Dermis blood vessel endothelial cell (primary cell): Measurements from ENCODE around the gene MPDU1. TPM values are rescaled to one million over a fixed set of nuclear protein-coding genes. Genes with fewer than 3 reads are reported as not detected.
"Not testable (repeated sequence)": the region's sequence is repeated elsewhere in the genome, so short reads cannot be mapped to it uniquely, and the experiment has no call there.

ENCODE experiments used
- DNase-seq: peaks from one replicate; pipeline ENCODE4 v3.0.0; 2010
- total RNA-seq: library from RNA; depleted of rRNA; stranded (reverse); fragments of >200 nt; gene quantifications from 2 replicates; pipeline ENCODE4 v1.2.3, GENCODE V29; 2014

The MPDU1 gene
- total RNA-seq, 1 donor from 2014 or later, result 133 TPM

DNA sequence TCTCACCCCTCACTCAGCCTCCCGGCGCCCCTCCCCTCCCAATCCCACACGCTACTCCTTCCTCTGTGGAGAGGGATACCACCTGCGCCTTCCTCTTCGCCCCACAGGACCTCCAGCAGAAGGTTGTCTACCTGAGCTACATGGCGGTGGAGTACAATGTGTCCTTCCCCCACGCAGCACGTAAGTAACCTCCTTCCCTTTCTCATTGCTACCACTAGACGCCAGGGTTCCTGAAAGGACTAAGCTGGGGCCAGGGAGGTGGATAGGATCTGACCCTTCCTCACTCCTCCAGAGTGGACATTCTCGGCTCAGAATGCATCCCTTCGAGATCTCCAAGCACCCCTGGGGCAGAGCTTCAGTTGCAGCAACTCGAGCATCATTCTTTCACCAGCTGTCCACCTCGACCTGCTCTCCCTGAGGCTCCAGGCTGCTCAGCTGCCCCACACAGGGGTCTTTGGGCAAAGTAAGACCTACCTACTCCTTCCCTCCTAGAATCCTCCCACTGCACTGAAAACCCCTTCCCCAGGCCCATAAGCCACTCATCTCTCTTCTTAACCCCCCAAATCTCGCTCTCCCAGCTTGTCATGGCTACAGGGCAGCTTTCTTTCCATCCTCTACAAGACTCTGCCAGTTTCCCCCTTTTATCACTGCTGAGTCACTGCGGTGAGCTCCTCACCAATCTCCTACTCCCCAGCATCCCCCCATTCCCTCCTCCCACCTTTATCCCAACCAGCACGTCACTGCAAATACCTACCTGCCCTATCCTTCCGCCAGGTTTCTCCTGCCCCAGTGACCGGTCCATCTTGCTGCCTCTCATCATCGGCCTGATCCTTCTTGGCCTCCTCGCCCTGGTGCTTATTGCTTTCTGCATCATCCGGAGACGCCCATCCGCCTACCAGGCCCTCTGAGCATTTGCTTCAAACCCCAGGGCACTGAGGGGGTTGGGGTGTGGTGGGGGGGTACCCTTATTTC is 2.8 kb upstream of the MPDU1 start:
- no peak for DNase-seq

DNA sequence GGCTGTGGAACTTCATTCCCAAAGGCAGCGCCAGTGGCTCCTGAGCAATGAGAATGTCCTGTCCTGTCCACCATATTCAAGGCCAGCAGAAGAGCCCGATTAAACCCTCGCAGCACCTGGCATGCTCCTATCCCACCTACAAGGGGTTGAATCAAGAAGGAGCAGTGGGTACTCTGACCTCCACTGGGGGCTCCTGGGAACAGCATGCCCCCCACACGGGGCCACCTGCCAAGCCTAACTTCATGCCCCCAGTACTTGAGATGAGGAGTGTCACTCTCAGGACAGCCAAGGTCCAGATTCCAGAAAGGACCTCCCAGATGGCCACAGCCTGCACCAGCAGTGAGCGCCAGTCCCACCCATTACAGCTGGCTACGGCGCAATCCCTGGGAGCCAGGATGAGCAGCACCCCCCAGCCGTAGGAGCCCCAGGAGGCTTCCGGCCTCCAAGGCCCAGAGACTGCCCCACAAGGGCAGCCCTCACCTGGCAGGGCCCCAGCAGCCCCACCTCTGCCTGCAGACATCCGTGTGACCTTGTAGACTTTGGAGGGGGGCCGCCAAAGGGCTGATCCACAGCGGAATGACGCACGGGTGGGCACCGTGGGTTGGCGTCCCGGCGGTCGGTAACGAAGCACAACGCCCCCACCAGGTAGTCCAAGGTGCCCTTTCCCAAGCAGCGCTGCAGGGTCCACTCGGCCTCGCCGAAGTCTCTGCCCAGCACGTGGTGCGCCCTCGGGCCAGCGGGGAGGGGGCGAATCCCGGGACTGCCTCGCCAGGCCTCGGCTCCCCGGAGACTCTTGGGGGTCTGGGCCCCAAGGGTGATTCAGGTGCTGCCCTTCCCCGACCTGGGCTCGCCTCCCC is 1.0 kb upstream of the MPDU1 start:
- no peak for DNase-seq

DNA sequence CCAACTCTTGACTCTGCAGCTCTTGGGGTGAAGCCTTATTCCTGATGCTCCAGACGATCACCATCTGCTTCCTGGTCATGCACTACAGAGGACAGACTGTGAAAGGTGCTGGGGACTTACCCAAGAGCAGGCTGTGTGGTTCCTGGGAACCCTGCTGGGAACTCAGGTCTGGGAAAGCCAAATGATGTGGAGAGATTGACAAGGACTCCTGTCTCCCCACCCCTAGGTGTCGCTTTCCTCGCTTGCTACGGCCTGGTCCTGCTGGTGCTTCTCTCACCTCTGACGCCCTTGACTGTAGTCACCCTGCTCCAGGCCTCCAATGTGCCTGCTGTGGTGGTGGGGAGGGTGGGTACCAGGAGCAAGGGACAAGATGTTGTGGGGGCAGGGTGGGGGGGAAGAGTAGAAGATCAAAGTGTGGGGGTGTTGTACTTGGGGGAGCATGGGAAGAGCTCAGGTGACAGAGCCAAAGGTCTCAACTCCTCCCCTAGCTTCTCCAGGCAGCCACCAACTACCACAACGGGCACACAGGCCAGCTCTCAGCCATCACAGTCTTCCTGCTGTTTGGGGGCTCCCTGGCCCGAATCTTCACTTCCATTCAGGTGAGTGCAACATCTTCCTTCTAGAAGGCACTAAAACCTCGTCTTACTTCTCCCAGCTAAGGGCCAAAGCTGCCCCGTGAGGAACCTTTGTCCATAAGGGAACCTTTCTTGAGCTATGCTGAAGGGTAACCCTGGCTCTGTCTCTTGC is 3.2 kb downstream of the MPDU1 start:
- no peak for DNase-seq

DNA sequence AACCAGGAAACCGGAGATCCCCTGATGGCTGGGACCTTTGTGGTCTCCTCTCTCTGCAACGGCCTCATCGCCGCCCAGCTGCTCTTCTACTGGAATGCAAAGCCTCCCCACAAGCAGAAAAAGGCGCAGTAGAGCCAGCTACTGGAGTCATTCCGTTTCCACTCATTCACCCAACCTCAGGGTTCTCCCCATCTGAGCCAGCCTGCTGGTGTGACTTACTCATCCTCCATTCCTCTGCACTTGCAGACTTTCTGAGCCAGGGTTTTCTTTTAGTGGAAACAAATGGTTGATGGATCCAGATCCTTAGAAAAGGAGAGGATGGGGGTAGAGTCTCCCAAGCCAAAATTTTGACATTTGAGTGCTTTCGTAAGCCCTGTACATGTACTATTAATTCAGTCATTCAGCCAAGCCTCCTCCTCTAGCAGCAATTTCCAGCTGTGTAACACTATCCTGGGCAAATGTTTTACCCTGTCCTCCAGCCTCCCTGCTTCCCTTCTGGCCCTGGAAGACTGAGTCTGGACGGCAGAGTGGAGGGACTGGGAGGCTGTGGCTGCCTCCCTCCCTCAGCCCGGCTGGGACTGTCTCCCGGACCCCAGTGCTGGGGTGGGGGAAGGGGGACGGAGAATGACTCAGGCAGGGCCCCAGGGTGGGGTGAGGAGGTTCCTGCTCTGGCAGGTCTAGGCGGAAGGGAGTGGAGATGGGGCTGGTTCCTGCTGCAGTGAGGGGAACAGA is 3.9 kb downstream of the MPDU1 start:
- peak; percentile 39 for DNase-seq

DNA sequence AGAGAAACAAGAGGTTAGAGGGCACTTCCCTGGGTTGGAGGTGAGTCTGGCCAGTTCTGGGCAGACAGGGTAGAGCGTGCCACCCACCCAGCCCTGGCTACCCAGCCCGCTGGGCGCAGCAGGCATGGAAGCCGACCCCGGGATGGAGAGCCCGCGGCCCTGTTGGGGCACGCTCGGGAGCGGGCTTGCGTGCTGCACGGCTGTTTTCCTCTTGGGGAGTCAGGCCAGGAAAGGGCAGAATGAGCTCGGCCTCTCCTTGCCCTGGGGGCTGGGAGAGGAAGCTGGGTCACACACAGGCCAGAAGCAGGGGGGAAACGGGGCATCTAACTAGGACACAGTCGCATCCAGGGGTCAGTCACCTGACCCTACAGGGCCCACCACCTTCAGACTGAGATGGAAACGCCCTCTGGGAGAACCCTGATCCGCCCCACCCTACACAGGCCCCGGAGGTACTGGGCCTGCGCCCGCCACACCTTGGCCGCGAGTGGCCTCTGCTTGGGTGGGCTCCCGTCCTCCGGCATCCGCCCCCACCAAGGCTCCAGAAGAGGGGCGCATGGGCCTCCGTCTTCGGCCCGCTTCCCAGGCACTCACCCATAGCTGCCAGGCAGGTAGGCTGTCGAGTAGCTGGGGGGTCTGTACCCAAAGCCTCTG is 5.0 kb downstream of the MPDU1 start:
- no peak for DNase-seq

DNA sequence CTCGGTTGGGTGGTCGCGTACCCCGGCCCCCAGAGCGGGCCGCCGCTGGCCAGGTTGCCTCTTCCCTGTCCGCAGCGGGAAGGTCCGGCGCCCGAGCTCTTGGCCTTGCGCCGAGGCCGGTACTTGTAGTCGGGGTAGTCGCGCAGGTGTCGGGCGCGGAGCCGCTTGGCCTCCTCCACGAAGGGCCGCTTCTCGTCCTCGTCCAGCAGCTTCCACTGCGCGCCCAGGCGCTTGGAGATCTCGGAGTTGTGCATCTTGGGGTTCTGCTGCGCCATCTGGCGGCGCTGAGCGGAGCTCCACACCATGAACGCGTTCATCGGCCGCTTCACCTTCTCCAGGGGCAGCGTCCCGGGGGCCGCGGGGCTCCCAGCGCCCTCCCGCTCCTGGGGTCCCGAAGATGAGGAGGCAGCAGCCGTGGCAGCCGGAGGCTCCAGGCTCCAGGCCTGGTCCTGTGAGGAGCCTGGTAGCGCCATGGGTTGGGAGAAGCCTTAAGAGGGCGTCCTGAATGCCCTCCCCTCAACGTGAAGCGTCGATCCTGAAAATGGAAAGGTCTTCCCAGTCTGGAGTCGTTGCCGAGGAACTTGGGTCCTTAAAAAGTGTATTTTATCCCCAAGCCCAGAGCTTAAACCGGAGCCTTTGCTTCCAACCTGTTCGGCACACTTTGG is 5.7 kb downstream of the MPDU1 start:
- peak; percentile 93 for DNase-seq

DNA sequence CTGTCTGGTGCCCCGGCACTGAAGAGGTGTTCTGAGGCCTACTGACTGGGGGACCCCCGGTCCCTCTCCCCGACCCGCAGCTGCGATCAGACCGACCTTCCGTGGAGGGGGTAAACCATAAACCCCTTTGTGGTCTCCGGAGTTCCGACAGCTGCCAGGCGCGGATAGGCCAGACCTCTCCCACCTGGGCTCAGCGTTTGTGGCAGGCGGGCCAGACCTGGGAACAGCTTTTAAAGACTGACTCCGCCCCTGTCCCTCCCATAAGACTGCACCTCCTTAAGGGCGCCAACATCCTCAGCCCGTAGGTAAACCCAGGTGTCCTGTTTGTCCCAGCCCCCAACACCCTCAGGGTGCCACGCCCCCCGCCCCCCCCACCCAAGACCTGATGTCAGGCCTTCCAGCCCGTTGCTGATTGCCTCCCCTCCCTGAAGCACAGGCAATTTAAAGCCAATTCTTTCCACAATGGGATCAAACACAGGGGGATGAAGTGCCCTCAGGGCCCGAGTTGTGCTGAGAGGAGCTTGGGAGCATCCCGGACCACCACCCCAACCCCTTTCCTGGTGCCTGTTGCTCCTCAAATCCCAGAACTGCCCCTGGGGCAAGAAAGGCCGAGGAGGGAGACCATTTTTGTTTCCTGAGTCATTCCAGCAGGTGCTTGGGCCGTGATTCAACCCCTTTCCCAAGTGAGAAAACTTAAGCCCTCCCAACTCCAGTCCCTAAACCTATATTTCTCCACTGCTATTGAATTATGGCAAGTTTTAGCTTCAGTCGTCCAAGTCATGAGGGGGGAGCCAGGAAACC is 6.4 kb downstream of the MPDU1 start, which contains the start of gene SOX15:
Gene SOX15, minus strand, starts transcription at position 204 of the 801 bp plus-strand sequence. CDS start 418 bp downstream, outside the sequence.
- no peak for DNase-seq

DNA sequence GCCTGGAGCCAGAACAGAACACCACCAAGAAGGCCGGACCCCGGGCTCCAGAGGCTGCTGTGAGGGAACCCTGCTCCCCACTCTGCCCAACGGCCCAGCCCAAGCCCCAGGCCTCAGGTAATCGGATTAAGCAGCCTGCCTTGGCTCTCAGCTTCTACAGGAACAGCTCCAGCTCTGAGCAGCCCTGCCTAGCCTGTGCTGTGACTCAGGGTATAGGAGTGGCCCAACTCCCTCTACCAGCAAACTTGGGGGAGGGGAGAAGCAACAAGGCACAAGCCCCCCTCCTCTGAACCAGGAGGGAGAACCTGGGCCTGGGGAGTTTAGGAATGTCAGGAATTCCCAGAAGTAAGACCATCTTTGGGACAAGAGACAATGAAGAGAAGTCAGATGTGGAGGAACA is 7.1 kb downstream of the MPDU1 start:
- DNase-seq, result no peak

DNA sequence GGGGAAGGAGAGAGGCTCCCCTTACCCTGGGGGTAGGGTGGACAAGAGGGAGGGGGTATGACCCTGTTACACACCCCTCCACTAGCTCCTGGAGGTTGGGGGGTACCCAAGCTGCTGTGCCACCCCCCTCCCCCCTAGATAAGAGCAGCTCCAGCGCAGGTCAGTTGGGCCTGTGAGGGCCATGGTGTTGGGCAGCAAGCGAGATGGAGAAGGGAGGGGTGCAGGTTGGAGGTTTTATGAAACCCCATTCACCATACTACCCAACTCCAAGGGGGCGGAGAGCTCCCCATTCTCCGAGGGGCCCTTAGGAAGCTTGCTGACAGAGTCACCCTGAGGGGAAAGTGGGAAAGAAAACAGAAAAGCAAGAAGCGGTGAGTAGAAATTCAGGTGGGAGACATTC is 7.9 kb downstream of the MPDU1 start:
- DNase-seq, result no peak

DNA sequence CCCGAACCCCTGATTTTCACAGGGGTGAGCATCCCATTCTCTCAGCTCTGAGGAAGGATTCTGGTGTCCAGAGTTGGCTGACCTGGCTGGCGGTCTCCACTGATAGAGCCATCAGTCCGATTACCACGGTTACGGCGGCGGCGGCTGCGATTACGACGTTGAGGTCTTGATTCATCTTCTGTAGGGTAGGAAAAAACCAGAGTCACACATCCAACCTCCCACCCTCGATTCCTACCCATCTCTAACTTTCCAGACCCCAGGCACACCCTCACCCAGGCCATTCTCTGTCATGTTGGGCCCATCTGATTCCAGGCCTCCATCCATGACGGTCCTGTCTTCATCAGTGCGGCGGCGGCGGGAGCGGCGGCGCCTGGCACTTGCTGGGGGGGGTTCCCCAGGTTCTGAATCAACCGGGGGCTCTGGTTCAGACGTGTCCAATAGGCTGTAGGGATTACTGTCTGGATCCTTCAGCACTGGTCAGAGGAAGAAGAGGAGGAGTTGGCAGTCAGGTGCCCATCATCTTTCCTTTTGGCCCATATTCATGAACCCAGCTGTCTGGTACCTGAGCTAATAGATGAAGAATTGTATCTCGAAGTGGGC is 8.9 kb downstream of the MPDU1 start:
- no peak for DNase-seq

DNA sequence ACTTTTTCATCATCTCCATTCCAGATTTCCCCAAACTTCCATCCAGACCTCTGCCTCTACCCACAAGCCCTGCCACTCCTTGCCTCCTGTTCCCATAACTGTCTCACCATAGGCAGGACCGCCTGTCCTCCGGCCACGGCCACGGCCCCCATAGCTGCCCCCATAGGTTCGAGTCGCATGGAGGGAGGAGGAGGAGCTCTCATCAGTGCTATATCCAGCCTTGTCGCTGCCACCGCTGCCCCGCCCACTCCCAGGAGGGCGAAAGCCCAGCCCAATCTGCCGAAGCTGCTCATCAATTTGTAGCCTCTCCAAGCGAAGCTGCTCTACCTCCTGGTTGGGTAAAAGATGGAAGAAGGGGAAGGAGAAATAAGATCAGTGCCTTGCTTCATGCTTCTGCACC is 9.6 kb downstream of the MPDU1 start:
- no peak for DNase-seq

DNA sequence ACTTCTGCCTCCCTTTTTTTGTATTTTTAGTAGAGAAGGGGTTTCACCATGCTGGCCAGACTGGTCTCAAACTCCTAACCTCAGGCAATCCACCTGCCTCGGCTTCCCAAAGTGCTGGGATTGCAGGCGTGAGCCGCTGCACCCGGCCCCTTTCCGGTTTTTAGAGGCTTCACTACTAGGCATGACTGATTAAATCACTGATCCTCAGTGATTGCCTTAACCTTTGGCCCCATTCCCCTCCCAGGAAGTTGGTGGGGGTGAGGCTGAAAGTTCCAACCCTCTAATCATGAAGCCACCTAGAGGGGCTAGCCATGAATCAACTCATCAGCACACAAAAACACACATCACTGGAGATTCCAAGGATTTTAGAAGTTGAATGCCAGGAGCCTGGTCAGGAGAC is 13.9 kb downstream of the MPDU1 start:
- not testable (repeated sequence) for DNase-seq

DNA sequence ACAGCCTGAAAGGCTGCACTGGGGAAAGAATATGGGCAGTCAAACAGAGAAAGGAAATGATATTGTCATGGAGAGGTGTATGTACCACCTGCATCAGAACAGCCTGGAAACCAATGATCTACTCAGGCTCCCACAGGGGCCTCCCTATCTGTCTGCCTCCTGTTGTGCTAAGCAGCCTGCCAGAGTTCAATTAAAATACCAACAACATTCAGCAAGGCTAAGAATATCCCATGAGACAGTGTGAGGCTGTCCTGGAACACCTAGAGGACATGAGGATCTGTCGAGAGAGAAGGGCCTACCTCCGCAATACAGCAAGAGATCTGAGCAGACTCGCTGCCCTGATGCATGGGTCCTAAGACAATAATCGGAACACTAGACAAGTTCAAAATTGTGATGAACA is 22.6 kb downstream of the MPDU1 start:
- no peak for DNase-seq

DNA sequence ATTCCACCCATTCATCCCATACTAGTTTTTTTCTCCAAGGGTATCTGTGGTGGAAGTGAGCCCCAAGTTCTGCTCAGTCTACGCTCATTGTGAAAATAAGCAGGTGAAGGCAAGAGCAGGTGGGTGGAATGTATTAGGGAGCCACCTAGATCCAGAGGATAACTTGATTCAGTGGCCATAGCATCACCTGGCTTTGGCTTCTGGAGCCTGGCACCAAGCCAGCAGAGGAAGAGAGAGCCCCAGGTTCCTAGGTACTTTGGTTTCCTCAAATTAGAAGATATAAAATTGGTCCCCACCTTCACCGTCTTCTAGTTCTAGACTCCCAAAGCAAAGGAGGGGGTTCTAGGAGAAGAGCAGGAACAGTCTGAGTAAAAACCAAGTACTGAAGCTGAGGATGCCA is 27.0 kb downstream of the MPDU1 start:
- DNase-seq, result no peak

DNA sequence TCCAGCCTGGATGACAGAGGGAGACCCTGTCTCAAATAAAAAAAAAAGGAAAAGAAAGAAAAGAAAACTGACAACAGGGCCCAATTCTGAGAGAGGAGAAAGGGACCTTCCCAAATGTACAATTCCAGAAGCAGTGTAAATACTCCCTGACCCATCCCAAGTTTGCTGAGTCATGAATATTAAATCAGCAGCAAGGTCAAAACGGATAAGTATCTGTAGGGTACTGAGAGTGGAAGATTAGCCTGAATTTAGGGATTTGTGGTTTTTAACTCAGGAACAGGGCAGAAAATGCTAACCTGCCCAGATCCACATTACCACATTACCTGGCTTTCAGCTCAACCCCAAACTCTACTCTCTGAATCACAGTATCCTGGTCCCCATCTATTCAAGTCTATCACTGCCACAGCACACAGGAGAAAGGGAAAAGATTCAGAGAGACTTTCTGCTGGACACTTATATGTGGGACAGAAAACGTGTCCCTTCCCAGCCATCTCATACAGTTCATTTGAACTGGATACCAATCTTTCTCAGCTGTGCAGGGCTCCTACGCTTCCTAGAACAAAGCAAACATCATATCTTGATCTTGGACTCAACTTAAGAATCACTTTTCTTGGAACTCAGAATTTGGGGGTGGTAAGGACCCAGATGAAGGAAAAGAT is 28.1 kb downstream of the MPDU1 start:
- DNase-seq, result no peak

DNA sequence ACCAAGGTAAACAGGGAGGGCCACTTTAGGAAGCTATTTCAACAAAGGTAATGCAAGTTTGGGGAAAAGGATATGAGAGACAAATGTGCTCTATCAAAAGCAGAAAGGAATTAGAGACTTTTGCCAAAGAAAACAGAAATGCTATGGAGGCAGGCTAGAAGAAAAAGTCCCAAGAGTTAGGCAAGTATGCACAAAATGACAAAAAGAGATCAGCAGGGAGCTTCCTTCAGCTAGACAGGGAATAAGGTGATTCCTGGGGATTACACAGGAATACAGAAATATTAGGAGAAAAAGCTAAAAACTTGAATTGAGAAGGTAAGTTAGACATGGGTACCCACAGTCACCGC is 28.6 kb downstream of the MPDU1 start:
- DNase-seq, result no peak

DNA sequence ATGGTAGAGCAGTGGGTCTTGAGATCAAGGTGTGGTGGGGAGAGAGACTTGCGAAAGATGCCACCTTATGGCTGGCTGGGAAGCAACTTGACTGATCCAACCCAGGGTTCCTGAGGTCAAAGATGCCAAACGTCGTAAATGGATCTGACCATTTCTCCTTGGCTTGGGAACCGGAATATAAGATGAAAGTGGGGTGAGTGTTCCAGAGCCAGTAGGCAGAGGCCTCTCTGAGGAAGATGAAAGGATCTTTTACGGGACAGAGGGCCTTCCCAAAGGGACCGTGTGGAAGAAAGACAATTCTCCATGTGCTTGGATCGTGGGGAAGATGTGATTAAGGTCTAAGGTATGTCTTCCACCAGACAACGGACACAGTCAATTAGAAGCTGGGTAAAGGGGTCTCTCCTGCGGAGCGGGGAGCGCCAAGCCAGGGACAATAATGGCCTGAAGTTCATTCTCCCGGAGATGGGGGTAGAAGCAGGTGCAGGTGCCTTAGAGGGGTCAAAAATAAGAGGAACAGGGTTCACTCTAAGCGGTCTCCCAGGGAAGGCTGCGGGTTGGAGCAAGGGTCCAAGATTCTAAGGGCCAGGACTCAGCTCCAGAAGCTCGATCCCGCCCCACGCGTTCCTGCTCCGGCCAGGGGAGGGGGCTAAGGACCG is 30.2 kb downstream of the MPDU1 start:
- peak; percentile 27 for DNase-seq

DNA sequence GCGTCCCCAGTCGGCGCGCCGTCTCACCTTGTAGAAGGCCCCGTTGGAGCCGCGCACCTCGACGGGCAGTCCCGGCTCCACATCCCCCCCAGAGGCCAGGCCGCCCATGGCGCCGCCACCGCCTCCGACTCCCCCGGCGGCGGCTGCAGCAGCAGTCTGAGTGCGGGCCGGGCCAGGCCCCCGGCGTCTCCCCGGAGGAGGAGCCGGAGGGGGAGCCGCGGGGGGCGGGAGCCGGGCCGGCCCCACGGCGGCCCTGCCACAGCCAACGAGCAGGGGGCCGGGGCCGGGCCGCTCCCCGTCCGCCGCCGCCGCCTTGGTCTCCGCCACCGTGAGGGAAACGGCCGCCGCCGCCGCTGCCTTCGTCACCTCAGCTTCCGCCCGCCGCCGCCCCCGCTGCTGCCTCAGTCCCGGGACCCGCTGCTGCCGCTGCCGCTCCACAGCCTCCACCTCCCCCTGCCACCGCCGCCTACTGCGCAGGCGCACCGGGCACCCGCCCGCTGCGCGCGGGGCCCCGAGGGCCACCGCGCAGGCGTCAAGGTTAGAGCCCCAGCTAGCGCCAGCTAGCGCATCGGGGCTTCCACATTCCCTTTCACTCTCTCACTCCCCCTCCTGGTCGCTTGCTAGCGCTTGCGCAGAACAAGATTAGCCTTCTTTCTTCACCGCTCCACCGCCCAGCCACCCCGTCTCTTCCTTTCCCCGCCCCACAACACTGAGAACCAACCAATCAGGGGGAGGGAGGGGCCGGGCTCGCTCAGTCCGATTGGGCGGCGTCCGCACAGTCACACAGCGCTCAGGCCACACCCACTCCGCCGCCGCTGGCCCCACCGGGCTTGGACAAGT is 31.0 kb downstream of the MPDU1 start, which contains the start of gene FXR2:
Gene FXR2, minus strand, starts transcription at position 473 of the 840 bp plus-strand sequence. Its CDS starts 365 bp downstream, at position 108.
- DNase-seq, result peak; percentile 100
